Esophagus squamous epithelium (tissue), 5 donors: Measurements from ENCODE around the gene CPEB3. TPM values are rescaled to one million over a fixed set of nuclear protein-coding genes. Genes with fewer than 3 reads are reported as not detected.
A peak's percentile ranks its signal among the peaks of the same experiment; 100 is the strongest.

ENCODE experiments used
- DNase-seq: peaks from one replicate; lab custom pipeline; 2025; lab: John Stamatoyannopoulos, UW
- H3K27ac ChIP-seq, 4 donors: fragments of 200-600 bp; sonication (generic); one replicate each; pipeline ENCODE4 v1.5.1; 2016 to 2019; ENCODE audit warnings: mild to moderate bottlenecking in 1 of 4
- H3K27me3 ChIP-seq, 4 donors: fragments of 200-600 bp; sonication (generic); 1 replicate in 3 of 4; 2 replicates in 1 of 4; pipeline versions ENCODE4 v1.5.1 to v1.6.0; 2017 to 2021; ENCODE audit warnings: antibody characterized with exemption in 1 of 4
- H3K36me3 ChIP-seq, 3 donors: fragments of 200-600 bp; sonication (generic); one replicate each; pipeline ENCODE4 v1.5.1; 2016 to 2019
- H3K4me1 ChIP-seq, 3 donors: fragments of 200-600 bp; sonication (generic); one replicate each; pipeline ENCODE4 v1.5.1; 2017 to 2019
- H3K4me3 ChIP-seq, 4 donors: fragments of 200-600 bp; sonication (generic); 1 replicate in 3 of 4; 2 replicates in 1 of 4; pipeline ENCODE4 v1.5.1; 2016 to 2019; ENCODE audit warnings: mild to moderate bottlenecking in 2 of 4, moderate library complexity in 1 of 4
- H3K9me3 ChIP-seq, 3 donors: fragments of 200-600 bp; sonication (generic); one replicate each; pipeline ENCODE4 v1.5.1; 2016 to 2019
- CTCF ChIP-seq, 6 experiments: fragments of 450-650 bp in 4 of 6; fragments of 200-600 bp in 2 of 6; sonication (generic) in 2 of 6; IDR thresholded peaks; one replicate each; pipeline ENCODE4 v1.5.1; 2016 to 2019; ENCODE audit warnings: antibody characterized with exemption in 6 of 6, mild to moderate bottlenecking in 4 of 6, moderate library complexity in 4 of 6
- POLR2A ChIP-seq, 4 donors: fragments of 450-650 bp; IDR thresholded peaks; one replicate each; pipeline ENCODE4 v1.6.1; 2017; ENCODE audit warnings: antibody characterized with exemption in 4 of 4, mild to moderate bottlenecking in 4 of 4, moderate library complexity in 3 of 4
- WGBS, 2 donors: methylation state at CpG; one replicate each; pipeline ENCODE4 v1.1.5; 2018; 5-methylcytosine and 5-hydroxymethylcytosine counted together
- intact Hi-C: fragments of 100-400 bp; cut with DNase I; formaldehyde crosslinking; loops from one replicate; pipeline ENCODE4 v1.15.0; 2022
- total RNA-seq, 4 donors: library from RNA; depleted of rRNA; stranded (reverse); fragments of >200 nt; gene quantifications; one replicate each; pipeline ENCODE4 v1.1.0, GENCODE V29; 2016
- donor health status: DM: yes; HTN: yes; CAD: no.

Gene CPEB3
- total RNA-seq, 4 donors from 2014 or later = 5.5 to 8.8 (median 7.3) TPM

GRCh38 chr10:92241158-92241500 lies 49.7 kb downstream of the CPEB3 start:
- Histone ChIP-seq H3K4me1 (peaks cover 7 to 82% (median 18%) of the 10 kb centered on the region in 3 donors), H3K4me3 (peak overlapping the region; percentile 76 to 95 (median 90)), H3K27ac (peak overlapping the region; percentile 93 to 98 (median 96)), H3K9me3 (no peaks in the 10 kb centered on the region), H3K36me3 (no peaks in the 10 kb centered on the region), H3K27me3 (no peaks in the 10 kb centered on the region)
- DNase-seq = no peak
- 14 to 20% methylated on average over 9 of the region's 9 CpGs for WGBS, 2 donors
- no peak for TF ChIP-seq POLR2A (IDR thresholded peaks at IDR 0.05)
- no peak for TF ChIP-seq CTCF (IDR thresholded peaks at IDR 0.05)
- intact Hi-C loops = no loop called here

GRCh38 chr10:92240289-92241157 lies 50.4 kb downstream of the CPEB3 start:
- peak overlapping the region; percentile 93 to 98 (median 96) for H3K27ac ChIP-seq
- WGBS, 2 donors = 0% methylated on average over 26 of the region's 28 CpGs
- no peaks in the 10 kb centered on the region for H3K27me3 ChIP-seq
- no peaks in the 10 kb centered on the region for H3K36me3 ChIP-seq
- peak overlapping the region; percentile 76 to 95 (median 90) for H3K4me3 ChIP-seq
- intact Hi-C loops = no loop called here
- TF ChIP-seq POLR2A (IDR thresholded peaks at IDR 0.05) (peak in 2 of 4 donors; percentile 36 to 67), CTCF (IDR thresholded peaks at IDR 0.05) (peak in 1 of 6 experiments; percentile 3)
- H3K4me1 ChIP-seq = peaks cover 7 to 88% (median 18%) of the 10 kb centered on the region in 3 donors
- H3K9me3 ChIP-seq = no peaks in the 10 kb centered on the region
- no peak for DNase-seq

- no peak for DNase-seq
- Histone ChIP-seq H3K27ac (peak overlapping the region; percentile 93 to 98 (median 96)), H3K4me1 (peaks cover 7 to 80% (median 18%) of the 10 kb centered on the region in 3 donors), H3K27me3 (no peaks in the 10 kb centered on the region), H3K4me3 (peak overlapping the region; percentile 76 to 95 (median 90)), H3K9me3 (no peaks in the 10 kb centered on the region), H3K36me3 (peaks cover 0 to 3% (median 0%) of the 10 kb centered on the region in 3 donors)
- no peak for TF ChIP-seq POLR2A (IDR thresholded peaks at IDR 0.05)
- no peak for TF ChIP-seq CTCF (IDR thresholded peaks at IDR 0.05)
- WGBS, 2 donors = no CpG with 5 or more reads among the region's 69 CpGs
- intact Hi-C loops = no loop called here
Measured at GRCh38 chr10:92239600-92240288, 51.1 kb downstream of the CPEB3 start.

GRCh38 chr10:92239151-92239599 lies 51.7 kb downstream of the CPEB3 start:
- 33 to 45% methylated on average over 8 to 17 of the region's 27 CpGs for WGBS, 2 donors
- H3K27me3 ChIP-seq = no peaks in the 10 kb centered on the region
- H3K27ac ChIP-seq = peak overlapping the region; percentile 93 to 98 (median 96)
- TF ChIP-seq CTCF (IDR thresholded peaks at IDR 0.05) = peak in 1 of 6 experiments; percentile 5
- no peak for TF ChIP-seq POLR2A (IDR thresholded peaks at IDR 0.05)
- peaks cover 2 to 75% (median 18%) of the 10 kb centered on the region in 3 donors for H3K4me1 ChIP-seq
- H3K4me3 ChIP-seq = peak overlapping the region; percentile 76 to 95 (median 90)
- DNase-seq = no peak
- H3K36me3 ChIP-seq = peaks cover 0 to 9% (median 0%) of the 10 kb centered on the region in 3 donors
- intact Hi-C loops = no loop called here
- H3K9me3 ChIP-seq = no peaks in the 10 kb centered on the region
